Epidermal melanocyte (primary cell): ENCODE data around the gene CLK1.
"Not testable (repeated sequence)": the region's sequence is repeated elsewhere in the genome, so short reads cannot be mapped to it uniquely, and the experiment has no call there.

Experiments used
- DNase-seq: peaks from one replicate; pipeline ENCODE4 v3.0.0; 2011; ENCODE audit warnings: low spot score; ENCODE audit not compliant: insufficient read length

CLK1 gene

DNA sequence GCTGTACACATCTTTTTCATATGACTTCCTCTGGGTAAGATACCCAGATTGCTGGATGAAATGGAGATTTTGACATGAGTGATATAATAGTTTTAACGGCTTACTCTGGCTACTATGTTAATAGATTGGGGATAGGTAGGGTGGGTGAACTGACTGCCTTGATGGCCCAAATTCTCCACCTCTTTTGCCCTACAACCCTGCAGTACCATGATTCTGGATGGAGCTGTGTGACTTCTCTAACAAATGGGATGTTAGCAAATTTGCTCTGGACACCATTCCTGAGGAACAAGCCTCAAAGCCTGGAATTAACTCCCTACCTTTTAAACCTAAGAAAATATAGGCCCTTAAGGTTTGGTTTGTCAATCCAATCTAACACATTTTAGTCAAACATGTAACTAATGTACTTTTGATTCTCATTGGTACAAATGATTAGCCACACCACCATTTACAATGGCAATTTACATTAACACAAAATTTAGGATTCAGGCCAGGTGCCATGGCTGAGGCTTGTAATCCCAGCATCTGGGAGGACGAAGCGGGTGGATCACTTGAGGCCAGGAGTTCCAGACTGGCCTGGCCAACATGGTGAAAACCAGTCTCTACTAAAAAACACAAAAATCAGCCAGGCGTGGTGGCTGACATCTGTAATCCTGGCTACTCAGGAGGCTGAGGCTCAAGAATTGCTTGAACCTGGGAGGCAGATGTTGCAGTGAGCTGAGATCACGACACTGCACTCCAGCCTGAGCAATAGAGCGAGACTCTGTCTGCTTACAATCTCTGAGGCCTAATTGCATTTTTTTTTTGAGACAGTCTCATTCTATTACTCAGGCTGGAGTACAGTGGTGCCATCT, 12.8 kb downstream of the CLK1 start:
- DNase-seq = no peak

DNA sequence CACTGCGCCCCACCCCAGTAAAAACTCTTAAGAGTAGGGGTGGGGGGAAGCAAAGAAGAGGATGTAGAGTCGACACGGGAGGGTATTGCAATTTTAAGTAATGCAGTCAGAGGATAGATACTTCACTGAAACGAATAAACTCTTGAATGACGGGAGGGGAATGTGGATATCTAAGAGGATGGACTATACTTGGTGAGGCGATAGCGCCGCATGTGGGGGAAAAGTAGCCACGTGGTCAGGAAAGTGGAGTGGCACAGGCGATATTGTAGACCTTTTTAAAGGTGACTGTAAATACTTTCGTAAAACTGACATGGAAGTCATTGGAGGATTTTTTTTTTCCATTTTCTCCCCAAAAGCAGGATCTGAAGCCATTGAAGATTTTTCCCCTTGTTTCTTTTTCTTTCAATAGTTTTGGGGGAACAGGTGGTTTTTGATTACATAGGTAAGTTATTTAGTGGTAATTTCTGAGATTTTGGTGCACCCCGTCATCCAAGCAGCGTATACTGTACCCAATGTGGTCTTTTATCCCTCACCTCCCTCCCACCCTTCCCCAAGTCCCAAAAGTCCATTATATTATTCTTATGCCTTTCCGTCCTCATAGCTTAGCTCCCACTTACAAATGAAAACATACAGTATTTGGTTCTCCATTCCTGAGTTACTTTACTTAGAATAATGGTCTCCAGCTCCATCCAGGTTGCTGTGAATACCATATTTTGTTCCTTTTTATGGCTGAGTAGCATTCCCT, 13.8 kb downstream of the CLK1 start:
- DNase-seq = no peak

DNA sequence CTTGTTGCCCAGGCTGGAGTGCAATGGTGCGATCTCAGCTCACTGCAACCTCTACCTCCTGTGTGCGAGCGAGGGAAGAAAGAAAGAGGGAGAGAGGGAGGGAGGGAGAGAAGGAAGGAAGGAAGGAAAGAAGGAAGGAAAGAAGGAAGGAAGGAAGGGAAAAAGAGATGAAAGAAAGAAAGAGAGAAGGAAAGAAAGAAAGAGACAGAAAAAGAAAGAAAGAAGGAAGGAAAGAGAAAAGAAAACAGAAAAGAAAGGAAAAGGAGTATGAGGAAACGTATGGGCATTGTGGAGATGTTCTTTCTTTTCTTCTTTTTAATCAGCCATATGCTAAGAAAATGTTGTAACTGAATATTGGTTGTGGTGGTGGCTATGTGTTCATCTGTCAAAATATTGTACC, 16.5 kb downstream of the CLK1 start:
- DNase-seq = no peak

DNA sequence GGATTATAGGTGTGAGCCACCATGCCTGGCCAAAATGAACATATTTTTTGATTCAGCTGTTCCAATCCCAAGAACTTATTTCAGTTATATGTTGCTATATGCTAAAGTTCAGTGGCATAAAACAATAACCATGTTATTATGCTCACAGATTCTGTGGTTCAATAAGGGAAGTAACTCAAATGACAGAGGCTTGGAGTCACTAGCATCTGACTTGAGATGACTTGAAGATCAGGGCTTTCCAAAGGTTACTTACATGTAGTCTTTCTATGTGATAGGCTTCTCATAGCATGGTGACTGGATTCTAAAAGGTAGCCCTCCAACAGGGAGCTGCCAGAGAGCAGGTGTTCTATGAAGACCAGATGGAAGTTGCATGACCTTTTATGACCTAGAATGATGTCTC, 17.2 kb downstream of the CLK1 start:
- no peak for DNase-seq

DNA sequence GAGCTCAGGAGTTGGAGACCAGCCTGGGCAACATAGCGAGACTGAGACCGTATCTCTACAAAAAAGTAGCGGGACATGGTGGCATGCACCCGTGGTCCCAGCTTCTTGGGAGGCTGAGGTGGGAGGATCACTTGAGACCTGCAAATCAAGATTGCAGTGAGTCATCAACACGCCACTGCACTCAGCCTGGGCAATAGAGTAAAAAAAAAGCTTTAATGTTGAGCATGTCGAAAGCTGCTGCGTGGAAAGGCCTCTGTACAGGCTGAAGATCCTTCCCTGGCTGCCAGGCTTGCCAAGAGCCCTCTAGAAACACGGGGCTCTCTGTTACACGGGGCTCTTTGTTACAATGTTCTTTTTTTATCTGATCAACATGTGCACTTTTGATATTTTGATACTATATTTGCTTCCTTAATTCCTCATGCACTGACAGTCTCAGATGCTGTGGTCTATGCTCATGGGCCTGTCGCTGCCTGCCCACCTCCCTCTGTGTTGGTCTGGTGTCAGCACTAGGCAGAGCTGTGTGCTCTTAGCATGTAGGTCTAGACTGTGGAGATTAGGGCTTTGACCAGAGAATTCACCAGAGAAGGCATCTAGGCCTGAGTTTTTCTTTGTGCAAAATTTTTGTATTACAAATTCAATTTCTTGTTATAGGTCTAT, 18.7 kb downstream of the CLK1 start:
- no peak for DNase-seq

DNA sequence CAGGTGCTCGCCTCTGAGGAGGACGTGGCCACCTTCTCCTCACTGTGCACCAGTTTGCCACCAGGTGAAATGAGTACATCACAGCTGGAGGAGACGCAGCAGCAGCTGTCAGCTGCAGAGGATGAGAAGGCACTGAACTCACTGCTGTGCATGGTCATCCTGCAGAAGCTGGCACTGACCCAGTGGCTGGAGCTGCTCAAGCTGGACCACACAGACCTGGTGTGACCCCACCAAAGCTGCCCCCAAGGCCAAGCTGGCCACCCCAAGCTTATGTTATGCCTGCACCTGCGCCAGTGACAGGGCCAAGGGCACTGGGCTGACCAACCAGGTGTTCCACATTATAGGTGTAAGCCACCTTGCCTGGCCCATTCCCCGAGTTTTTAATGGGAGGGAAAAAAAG, 19.3 kb downstream of the CLK1 start:
- DNase-seq = no peak

DNA sequence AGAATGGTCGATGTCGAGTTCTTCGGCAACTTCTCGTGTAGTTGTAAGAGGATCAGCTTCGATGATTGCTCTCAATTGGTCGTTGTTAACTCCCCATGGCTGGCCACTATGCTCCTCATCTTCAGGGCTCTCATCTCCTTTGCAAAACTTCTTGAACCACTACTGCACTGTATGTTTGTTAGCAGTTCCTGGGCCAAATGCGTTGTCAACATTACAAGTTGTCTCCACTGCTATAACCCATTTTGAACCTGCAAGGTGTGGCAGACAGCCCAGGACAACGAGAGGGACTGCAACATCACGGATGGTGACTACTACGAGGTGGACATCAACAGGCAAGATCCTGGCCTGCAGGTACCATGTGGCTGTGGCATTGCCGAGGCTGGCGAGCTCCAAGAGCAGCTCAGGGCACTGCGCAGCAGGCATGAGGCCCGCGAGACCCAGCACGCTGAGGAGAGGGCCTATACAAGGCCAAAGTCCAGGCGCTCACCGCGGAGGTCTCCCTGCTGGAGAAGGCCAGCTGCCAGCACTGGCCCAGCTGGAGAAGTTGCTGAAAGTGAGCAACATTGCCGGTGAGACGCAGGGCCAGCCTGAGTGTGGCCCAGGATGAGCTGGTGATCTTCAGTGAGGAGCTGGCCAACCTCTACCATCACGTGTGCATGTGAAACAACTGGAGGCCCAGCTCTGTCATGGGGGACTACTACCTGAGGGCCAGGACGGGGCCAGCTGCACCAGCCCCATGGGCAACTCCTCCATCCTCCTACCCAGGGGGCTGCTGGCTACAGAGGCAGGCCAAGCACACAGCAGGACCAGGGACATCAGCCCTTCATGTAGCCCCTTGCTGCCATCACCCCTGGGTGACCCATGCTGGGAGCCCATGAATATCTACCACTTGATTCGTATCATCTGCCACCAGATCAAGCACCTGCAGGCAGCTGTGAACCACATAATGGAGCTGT, 20.2 kb downstream of the CLK1 start:
- no peak for DNase-seq

DNA sequence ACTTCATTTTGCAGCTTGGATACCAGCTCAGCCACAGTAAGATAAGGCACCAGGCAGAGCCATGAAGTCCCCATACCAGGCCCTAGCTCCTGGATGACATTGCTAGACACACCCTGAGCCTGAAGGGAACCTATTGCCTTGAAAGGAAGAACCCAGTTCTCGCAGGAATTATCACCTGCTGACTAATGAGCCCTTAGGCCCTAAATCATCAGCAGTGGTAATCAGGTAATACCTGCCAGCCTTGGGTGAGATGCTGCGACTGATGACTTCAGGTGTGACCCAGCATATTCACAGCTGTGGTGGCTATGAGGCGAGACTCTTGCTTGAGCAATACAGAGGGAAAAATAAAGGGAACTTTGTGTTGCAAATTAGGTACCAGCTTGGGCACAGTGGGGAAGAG, 24.9 kb downstream of the CLK1 start:
- no peak for DNase-seq

DNA sequence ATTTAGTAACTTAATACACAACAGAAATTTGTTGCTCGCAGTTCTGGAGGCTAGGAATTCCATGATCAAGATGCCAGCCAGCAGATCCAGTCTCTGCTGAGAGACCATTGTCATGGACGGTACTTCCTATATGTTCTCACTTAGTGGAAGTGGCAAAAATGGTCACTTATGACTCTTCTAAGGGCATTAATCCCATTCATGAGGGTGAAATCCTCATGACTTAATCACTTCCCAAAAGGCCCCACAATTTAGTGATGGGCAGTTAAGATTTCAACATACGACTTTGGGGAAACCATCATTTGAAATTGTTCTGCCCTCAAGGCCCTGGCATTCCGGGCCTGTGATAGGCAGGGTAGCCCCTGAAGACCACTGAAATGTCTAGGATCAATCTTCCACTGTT, 29.8 kb downstream of the CLK1 start:
- DNase-seq = no peak

DNA sequence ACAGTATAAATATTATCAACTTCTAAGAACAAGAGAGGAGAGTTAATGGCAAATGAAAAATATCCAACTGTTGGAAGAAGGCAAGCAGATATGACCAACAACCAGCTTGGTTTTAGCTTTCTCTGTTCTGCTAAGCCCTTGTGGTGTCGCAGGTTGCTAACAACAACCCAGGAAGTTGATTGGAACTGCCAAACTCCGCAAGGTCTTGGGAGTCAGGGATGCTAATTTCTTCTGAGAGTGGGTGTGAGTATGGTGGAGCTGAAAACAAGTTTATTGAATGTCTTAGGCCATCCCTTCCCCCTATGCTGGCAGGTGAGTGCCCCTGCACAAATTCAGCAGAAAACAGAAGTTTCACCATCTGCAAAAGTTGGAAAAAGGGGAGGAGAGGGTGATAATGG, 35.2 kb downstream of the CLK1 start:
- no peak for DNase-seq

DNA sequence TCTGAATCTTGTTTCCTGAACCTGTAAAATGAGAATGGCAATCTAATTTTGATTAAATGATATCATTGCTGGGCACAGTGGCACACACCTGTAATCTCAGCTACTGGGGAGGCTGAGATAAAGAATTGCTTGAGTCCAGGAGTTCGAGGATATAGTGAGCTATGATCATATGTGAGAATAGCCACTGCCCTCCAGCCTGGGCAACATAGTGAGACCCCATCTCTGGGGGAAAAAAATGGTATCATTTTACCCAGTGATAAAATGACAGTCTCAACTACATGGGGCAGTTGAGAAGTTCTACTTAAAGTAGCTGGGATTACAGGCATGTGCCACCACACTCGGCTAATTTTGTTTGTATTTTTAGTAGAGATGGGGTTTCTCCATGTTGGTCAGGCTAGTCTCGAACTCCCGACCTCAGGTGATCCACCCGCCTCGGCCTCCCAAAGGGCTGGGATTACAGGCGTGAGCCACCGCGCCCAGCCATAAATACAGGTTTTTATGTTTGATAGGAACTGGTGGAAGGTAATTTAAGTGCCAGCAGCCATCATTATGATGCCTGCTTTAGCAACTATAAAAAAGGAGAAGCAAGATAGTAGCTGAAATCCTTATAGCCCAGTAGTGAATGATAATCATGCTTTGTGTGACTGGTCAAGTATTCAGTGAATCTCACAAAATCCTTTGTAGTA, 35.7 kb downstream of the CLK1 start:
- no peak for DNase-seq

DNA sequence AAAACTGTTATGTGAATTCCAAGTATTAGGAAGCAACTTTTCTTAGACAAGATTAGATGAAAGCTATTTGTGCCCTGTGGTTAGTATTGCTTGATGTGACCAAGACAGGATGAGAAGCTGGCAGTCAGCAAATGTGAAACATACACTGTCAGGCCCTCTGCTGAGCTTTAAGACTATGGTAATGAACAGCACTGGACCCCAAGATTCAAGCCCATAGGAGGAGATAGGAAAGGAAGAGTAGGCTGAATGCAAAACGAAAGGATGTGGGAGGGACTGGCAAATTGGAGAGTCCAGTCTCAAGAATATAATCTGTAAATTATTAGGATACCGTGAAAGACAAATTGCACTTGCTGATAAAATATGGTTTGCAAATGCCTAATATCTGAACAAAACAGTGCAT, 36.4 kb downstream of the CLK1 start:
- no peak for DNase-seq

DNA sequence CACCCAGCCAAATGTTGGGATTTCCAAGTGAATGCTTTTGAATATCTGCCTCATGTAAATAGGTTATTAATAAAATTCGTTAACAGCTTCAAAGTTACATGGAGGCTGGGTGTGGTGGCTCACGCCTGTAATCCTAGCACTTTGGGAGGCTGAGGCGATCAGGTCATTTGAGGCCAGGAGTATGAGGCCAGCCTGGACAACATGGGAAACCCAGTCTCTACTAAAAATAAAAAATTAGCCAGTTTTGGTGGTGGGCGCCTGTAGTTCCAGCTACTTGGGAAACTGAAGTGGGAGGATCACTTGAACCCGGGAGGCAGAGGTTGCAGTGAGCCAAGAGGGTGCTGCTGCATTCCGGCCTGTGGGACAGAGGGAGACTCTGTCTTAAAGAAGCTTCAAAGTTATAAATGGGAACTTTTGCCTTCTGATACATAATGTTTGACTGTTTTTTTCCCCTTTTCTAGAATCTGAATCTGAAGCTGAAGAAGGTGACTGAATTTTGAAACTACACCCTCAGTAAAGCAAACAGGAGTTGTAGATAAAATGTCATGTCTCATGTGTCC, 42.7 kb downstream of the CLK1 start:
- DNase-seq = no peak

DNA sequence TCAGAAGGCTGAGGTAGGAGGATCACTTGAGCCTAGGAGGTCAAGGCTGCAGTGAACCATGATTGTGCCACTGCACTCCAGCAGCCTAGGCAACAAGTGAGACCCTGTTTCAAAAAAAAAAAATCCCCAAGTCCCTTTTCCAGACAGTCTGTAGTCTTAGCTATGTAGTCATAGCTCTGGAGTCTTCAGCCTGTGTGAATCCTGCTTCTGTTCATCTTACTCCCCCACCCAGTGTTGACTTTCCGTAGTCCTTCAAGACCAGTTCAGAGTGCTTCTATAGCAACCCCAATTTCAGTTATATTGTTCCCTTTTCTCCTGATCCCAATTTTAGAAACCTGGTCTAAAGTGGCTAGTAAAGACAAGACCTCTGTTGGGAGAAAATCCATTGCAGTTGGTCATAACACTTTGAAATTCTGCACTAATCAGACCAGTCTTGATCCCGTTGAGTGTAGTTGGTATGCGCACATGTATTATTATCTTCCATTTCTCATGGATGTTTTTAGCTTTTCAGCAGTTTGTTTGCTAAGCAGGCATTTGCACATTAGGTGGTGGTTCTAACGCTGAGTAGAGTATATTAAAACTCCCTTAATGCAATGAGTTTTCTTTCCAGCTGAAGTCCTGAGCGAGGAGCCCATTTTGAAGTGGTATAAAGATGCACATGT, 43.8 kb downstream of the CLK1 start:
- DNase-seq = no peak

DNA sequence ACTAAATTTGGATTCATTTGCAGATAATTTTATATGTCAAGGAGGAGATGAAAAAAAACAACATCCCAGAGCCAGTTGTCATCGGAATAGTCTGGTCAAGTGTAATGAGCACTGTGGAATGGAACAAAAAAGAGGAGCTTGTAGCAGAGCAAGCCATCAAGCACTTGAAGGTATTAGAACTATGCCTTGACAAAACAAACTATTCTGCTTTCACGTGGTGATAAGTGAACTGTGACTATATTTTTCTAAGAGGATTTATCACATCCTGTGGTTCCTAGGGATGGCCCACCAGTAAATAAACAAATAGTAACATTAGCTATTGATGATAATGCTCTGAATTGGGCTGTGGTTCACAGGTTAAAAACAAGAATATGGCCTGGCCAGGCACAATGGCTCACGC, 45.7 kb downstream of the CLK1 start:
- DNase-seq = not testable (repeated sequence)

DNA sequence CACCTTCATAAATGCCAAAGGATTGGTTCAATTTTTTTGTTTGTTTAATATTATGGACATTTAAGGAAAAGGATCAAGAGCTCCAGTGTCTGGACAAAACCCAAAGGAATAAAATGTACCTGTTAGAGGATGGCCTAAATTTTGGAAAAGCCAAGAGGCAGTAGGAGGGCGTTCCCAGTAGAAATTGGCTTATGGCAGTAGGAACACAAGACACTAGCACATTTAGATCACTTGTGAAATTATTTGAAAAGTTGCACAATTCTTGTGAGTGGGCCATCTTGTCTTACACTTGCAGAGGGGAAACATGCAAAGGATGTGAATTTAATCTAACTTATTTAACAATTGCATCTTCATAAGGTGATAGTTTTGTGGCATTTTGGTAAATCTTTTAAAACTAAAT, 49.5 kb downstream of the CLK1 start:
- DNase-seq = no peak

DNA sequence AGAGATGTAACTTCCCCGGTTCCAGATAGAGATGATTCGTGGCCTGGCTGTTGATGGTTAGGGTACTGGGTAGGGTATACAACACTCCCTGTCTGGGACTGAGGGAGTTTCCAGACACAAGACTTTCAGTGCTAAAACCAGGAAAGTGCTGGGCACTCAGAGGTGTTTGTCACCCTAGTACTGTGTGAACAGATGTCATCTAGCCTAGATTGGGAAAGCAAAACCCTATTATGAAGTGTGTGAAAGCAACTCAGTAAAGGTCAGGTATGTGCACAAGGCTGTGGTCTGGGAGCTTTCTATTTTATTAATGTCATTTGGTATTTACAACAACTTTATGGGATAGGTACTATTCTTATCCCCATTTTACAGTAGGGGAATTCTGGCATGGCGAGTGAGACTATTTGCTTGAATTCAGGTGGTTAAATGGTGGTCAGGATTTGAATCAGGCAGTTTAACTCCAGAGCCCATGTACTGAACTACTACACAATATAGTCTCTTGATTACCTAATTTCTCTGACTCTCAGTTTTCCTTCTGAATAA, 50.1 kb downstream of the CLK1 start:
- no peak for DNase-seq

DNA sequence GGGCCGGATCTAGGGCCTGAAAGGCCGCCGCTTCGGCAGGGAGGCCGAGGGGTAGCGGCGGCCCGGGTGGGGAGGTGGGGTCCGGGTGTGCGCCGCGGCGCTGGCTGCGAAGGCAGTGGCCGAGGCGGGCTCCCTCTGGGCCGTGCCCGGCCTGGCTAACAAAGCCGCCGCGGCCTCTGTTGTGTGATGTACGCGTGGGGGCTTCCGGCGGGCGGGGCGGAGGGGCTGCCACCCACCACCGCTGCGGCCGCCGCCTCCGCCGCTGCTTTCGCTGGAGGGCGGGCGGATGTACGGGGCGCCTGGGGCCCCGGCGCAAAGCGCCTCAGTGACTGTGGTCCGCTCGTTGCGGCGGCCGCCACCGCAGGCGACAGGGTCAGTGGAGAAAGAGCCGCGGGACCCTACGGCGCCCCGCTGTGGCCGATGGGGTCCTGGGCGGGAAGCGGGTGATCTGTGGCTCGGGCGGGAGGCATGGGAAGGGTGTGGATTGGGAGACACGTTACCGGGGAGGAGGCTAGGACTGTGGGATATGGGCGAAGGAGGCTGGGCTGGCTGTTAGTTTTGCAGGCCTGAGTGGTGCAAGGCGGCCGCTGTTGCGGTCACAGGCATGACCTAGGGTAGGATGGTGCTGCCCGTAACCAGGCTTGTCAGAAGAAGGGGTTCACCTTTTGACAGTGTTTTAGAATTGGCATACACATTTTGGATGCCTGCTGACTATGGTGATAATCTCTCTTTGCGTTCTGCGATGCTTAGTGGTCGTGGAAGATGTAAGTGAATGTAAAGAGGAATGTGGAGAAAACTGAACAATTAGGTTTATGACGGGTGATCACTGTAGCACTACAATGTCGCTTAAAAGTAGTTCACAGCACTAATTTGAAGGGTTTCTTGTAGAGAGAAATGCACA, 52.1 kb downstream of the CLK1 start:
- DNase-seq = peak; percentile 61
